OCI-LY7 (cell line): ENCODE measurements around the gene RFT1. TPM values are rescaled to one million over a fixed set of nuclear protein-coding genes. Genes with fewer than 3 reads are reported as not detected.
A peak's percentile ranks its signal among the peaks of the same experiment; 100 is the strongest.

Source experiments
- BruUV-seq: library from RNA; stranded (reverse); fragments of 400-500 nt; replicated peaks from 2 replicates; lab custom pipeline; 2021; lab: Mats Ljungman, UMichigan
- CTCF ChIA-PET: fragments of 300-600 bp; sonication (Branson Sonifier 250); formaldehyde crosslinking; loops from one replicate; lab custom pipeline; 2022; ENCODE audit warnings: antibody characterized with exemption; ENCODE audit not compliant: unreplicated experiment; lab: Charles Lee
- POLR2A ChIA-PET: fragments of 300-600 bp; sonication (Branson Sonifier 250); formaldehyde crosslinking; loops from one replicate; lab custom pipeline; 2022; ENCODE audit warnings: antibody characterized with exemption; lab: Charles Lee
- DNase-seq: peaks from one replicate; pipeline ENCODE4 v3.0.0-alpha.2; 2015; ENCODE audit warnings: low spot score
- H2AFZ ChIP-seq: fragments of 200-600 bp; sonication (generic), shearing (Covaris generic); 2 replicates; pipeline ENCODE4 v1.6.1; 2014; ENCODE audit warnings: mild to moderate bottlenecking, antibody characterized with exemption, low read length, moderate library complexity
- H3K27ac ChIP-seq: fragments of 200-600 bp; sonication (generic); 2 replicates; pipeline ENCODE4 v1.5.1; 2014; ENCODE audit warnings: mixed run types, low read depth, mild to moderate bottlenecking, moderate library complexity, low read length, inconsistent platforms; ENCODE audit not compliant: poor library complexity, severe bottlenecking
- H3K36me3 ChIP-seq: fragments of 200-600 bp; sonication (generic); 2 replicates; pipeline ENCODE4 v1.6.1; 2014; ENCODE audit warnings: mild to moderate bottlenecking, antibody characterized with exemption, low read length, moderate library complexity, mixed read lengths; ENCODE audit not compliant: insufficient read depth
- H3K4me1 ChIP-seq: fragments of 200-600 bp; sonication (generic); 2 replicates; pipeline ENCODE4 v1.5.1; 2014; ENCODE audit warnings: mild to moderate bottlenecking, low read length; ENCODE audit not compliant: insufficient read depth, poor library complexity, severe bottlenecking
- H3K4me2 ChIP-seq: fragments of 200-600 bp; sonication (generic); 2 replicates; pipeline ENCODE4 v1.6.1; 2014; ENCODE audit warnings: mild to moderate bottlenecking, low read length
- H3K4me3 ChIP-seq: fragments of 200-600 bp; sonication (generic); 2 replicates; pipeline ENCODE4 v1.5.1; 2014; ENCODE audit warnings: mild to moderate bottlenecking, low read depth, low read length; ENCODE audit not compliant: poor library complexity, severe bottlenecking
- H3K79me2 ChIP-seq: fragments of 200-600 bp; sonication (generic); 2 replicates; pipeline ENCODE4 v1.6.1; 2016; ENCODE audit warnings: low read depth, mild to moderate bottlenecking, low read length, moderate library complexity, mixed read lengths; ENCODE audit not compliant: insufficient read depth
- H3K9me2 ChIP-seq: fragments of 200-600 bp; sonication (generic); 2 replicates; pipeline ENCODE4 v1.6.1; 2016; ENCODE audit warnings: mild to moderate bottlenecking, low read length, mixed read lengths; ENCODE audit not compliant: insufficient read depth
- H3K9me3 ChIP-seq: fragments of 200-600 bp; sonication (generic); 2 replicates; pipeline ENCODE4 v1.6.1; 2014; ENCODE audit warnings: mild to moderate bottlenecking, mixed run types, low read length, mixed read lengths
- H4K20me1 ChIP-seq: fragments of 200-600 bp; sonication (generic); 2 replicates; pipeline ENCODE4 v1.6.1; 2014; ENCODE audit warnings: mild to moderate bottlenecking, antibody characterized with exemption, low read length, moderate library complexity, mixed read lengths; ENCODE audit not compliant: insufficient read depth
- CTCF ChIP-seq: fragments of 200-600 bp; sonication (generic); conservative IDR thresholded peaks from 2 replicates; pipeline ENCODE4 v1.5.1; 2014; ENCODE audit warnings: mild to moderate bottlenecking, antibody characterized with exemption, low read length, moderate library complexity, mixed read lengths
- EZH2phosphoT487 ChIP-seq: fragments of 200-600 bp; sonication (generic); IDR thresholded peaks from 2 replicates; pipeline ENCODE4 v1.6.1; 2018; ENCODE audit warnings: low read depth, borderline replicate concordance, mild to moderate bottlenecking, mixed run types, antibody characterized with exemption, low read length, moderate library complexity, mixed read lengths
- intact Hi-C: fragments of 100-400 bp; cut with micrococcal nuclease; formaldehyde crosslinking; loops from one replicate; pipeline ENCODE4 v1.10.0; 2022; ENCODE audit not compliant: unreplicated experiment
- total RNA-seq, 2 experiments: library from RNA; depleted of rRNA in 1 of 2; stranded (reverse); fragments of >200 nt in 1 of 2; shearing (Covaris generic) in 1 of 2; gene quantifications; 2 replicates each; pipeline ENCODE4 v1.2.3, GENCODE V29; 2014 to 2022

Gene RFT1
- total RNA-seq, 2 experiments from 2014 or later, result 9.9 to 34.7 TPM

DNA sequence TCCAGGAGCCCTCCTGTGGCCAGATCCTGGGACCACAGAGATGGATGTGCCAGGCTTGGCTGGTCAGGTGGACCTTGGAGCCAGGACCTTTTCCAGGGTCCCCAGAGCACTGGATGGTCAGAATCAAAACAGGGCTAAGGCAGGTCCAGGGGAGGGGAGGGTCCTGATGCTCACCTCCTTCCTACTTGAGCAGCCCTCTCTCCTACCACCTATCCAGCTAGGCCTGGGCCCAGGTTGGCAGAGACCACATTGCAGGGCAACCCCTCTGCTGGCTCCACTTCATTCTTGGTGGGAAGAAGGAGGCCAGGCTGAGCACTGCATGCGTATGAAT is 55.9 kb downstream of the RFT1 start:
- H2AFZ ChIP-seq, result no peak overlapping the region
- no peak overlapping the region for H3K27ac ChIP-seq
- H3K4me3 ChIP-seq, result no peak overlapping the region
- TF ChIP-seq CTCF (no peak), EZH2phosphoT487 (no peak)
- H3K9me3 ChIP-seq, result no peaks in the 10 kb centered on the region
- peaks cover 14% of the 10 kb centered on the region for H3K4me1 ChIP-seq
- H3K79me2 ChIP-seq, result no peaks in the 10 kb centered on the region
- no peak overlapping the region for H3K4me2 ChIP-seq
- no peaks in the 10 kb centered on the region for H4K20me1 ChIP-seq
- ChIA-PET POLR2A (no interaction called here), CTCF (no interaction called here)
- no TSS peak for BruUV-seq
- DNase-seq, result no peak
- intact Hi-C loops, result loop anchor here (5.0 kb wide), 1 partner anchor 332 kb away; no protein-coding TSS in a partner anchor
- H3K36me3 ChIP-seq, result no peaks in the 10 kb centered on the region
- H3K9me2 ChIP-seq, result no peaks in the 10 kb centered on the region

DNA sequence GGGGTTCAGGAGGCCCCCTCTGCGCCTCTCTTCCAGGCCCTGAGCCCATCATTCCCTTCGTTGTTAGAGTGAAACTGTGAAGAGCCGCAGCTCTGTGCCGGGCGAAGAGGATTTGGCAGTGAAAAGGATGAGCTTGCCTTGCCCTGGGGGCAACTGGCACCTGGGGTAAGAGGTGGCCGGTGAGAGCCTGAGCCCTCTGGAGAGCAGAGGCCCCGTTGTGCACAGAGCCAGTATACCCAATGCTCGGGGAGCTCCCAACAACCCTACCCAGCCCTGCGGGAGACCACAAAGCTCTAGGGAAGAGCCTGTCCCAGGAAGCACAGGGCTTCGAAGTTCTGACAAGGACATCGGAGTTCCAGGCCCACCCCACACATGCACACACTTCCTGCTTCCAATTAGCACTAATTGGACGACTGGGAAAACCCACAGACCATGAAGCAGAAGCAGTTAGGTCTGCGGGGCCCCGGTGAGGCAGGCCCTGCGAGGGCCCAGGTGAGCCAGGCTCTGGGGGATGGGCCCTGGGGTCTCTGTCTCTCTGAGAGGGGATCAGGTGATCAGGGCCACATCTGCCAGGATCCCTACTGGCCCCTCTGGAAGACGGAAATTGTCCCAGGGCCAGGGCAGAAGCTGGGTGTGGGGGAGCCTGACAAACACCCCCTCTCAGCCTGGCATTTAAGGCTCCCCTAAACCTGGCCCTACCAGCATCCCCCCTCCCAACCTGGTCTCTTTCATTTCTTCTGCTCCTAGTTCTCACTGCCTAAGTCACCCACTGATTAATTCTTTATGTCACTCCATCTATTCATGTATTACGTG is 56.5 kb downstream of the RFT1 start:
- no peaks in the 10 kb centered on the region for H3K36me3 ChIP-seq
- no peaks in the 10 kb centered on the region for H3K9me2 ChIP-seq
- POLR2A ChIA-PET, result interaction anchor here (0.5 to 1.0 kb wide), 2 partner anchors 237 to 307 kb away, joined by 3 to 5 read pairs; no protein-coding TSS in a partner anchor
- no peaks in the 10 kb centered on the region for H4K20me1 ChIP-seq
- peak overlapping the region; percentile 99 for H3K4me2 ChIP-seq
- CTCF ChIA-PET, result no interaction called here
- DNase-seq, result no peak
- H3K4me3 ChIP-seq, result peak overlapping the region; percentile 69
- H3K9me3 ChIP-seq, result no peaks in the 10 kb centered on the region
- peaks cover 14% of the 10 kb centered on the region for H3K4me1 ChIP-seq
- peak overlapping the region; percentile 99 for H2AFZ ChIP-seq
- H3K79me2 ChIP-seq, result no peaks in the 10 kb centered on the region
- H3K27ac ChIP-seq, result no peak overlapping the region
- BruUV-seq, result no TSS peak
- intact Hi-C loops, result loop anchor here (2.0 to 5.0 kb wide), 2 partner anchors 167 to 331 kb away; no protein-coding TSS in a partner anchor
- no peak for TF ChIP-seq CTCF
- no peak for TF ChIP-seq EZH2phosphoT487
